GM12873 (cell line): ENCODE data around the gene HES5.

Experiments used
- CTCF ChIP-seq: IDR thresholded peaks from 2 replicates; pipeline ENCODE4 v1.5.1; 2012; ENCODE audit warnings: low read depth, mild to moderate bottlenecking, moderate library complexity, low read length, control low read depth; ENCODE audit not compliant: insufficient read depth; ENCODE audit errors: missing control alignments

Gene HES5

GRCh38 chr1:2519729-2520128 is 10.3 kb downstream of the HES5 start:
- TF ChIP-seq CTCF: no peak

- no peak for TF ChIP-seq CTCF
These were observed 10.9 kb downstream of the HES5 start for GRCh38 chr1:2519029-2519685.

DNA sequence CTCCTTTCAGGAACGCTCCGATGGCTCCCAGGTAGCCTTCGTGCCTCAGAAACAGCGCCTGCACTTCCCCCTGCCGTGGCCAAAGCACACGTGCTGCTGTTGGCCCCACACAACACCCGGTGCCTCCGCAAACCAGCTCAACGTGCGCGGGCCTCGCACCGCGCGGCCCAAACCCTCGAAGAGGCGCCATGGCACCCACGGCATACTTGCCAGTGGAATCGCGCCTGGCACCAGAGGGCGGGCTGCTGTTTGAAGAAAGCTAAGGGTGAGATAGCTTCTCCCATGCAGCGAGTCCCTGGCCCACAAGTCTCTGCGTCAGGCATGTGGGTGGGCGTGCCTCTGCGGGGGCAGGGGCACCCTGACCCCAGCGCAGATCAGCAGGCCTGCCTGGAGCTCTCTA is 11.5 kb downstream of the HES5 start:
- no peak for TF ChIP-seq CTCF

GRCh38 chr1:2517966-2518365 is 12.1 kb downstream of the HES5 start:
- TF ChIP-seq CTCF: no peak

DNA sequence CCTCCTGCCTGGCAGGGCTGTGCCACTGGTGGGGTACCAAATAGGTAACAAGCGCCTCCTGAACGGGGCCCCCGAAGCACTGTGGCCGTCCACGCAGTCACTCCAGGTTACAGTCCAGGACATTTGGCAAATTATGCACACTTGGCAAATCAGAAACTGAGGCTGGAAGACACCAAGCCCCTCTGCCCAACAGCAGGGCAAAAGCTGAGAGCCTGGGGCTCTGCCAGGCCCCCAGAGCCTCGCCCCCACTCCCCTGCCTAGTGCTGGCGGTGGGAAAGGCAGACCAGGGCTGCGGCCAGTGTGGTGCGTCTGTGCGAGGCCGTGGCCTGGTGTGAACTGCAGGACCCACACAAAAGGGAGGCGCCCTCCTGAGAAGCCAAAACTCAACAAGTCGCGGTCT is 13.1 kb downstream of the HES5 start:
- TF ChIP-seq CTCF: no peak

- no peak for TF ChIP-seq CTCF
These were observed 13.9 kb downstream of the HES5 start for GRCh38 chr1:2516124-2516523.

DNA sequence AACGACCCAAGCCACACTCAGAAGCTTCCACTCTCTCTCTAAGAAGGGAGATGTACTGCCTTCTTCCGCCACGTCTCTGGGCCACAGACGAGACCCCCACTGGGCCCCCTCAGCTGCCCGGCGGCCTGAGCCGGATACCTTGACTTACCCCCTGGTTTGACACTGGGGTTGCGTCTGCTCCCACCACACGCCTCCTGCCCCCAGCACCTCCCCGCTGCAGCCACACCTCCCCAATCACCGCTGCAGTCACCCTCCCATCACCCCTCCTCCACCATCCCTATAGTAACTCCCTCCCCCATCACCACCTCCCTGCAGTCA is 14.3 kb downstream of the HES5 start:
- TF ChIP-seq CTCF: no peak
